ENCODE results near the gene NAT10. TPM values are rescaled to one million over a fixed set of nuclear protein-coding genes. Genes with fewer than 3 reads are reported as not detected.

The NAT10 gene
- total and polyA plus RNA-seq, 4 donors = 24.2 to 41.1 (median 27.7) TPM

DNA sequence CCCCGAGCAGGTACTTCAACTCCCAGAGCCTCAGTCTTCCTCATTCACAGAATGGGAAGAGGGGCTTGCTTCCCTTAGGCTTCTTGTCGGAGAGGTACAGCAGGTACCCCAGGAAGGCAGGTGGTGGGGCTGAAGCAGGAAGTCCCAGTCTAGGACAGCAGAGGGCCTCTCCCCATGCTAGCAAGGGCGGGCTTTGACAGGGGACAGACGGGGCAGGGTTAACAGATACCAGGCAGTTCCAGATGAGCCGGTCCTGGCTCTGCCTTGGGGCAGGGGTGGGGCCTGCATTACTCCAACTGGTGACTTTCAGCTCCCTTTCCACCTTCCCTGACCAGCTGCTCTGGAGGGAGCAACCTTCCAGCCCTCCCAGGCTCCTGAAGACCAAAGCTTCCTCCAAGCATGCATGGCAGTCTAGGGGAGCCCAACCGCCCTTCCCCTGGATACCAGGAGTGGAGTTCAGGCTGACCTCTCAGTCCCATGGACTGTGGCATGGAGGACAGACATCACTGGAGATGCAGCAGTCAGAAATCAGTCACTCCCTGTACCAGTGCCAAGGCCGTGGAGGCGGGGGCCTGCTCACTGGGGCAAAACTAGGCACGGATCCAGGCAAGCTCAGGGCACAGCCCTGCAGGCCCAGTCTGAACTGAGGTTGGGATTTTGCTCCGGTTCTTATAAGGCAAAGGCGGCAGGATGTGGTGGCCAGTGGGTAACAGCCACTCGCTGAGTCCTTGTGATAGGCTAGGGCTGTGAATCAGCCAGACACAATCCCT lies 60.5 kb downstream of the NAT10 start:
- no peak overlapping the region for H3K27ac ChIP-seq (ENCODE audit: low read depth in 1 of 2, low read length in 1 of 2)
- H3K9me3 ChIP-seq (ENCODE audit: control insufficient read depth in 4 of 4, insufficient read depth in 3 of 4, low read length in 3 of 4) = no peaks in the 10 kb centered on the region
- TF ChIP-seq, protein P1, sequence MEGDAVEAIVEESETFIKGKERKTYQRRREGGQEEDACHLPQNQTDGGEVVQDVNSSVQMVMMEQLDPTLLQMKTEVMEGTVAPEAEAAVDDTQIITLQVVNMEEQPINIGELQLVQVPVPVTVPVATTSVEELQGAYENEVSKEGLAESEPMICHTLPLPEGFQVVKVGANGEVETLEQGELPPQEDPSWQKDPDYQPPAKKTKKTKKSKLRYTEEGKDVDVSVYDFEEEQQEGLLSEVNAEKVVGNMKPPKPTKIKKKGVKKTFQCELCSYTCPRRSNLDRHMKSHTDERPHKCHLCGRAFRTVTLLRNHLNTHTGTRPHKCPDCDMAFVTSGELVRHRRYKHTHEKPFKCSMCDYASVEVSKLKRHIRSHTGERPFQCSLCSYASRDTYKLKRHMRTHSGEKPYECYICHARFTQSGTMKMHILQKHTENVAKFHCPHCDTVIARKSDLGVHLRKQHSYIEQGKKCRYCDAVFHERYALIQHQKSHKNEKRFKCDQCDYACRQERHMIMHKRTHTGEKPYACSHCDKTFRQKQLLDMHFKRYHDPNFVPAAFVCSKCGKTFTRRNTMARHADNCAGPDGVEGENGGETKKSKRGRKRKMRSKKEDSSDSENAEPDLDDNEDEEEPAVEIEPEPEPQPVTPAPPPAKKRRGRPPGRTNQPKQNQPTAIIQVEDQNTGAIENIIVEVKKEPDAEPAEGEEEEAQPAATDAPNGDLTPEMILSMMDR (IDR thresholded peaks at IDR 0.05; ENCODE audit: control extremely low read depth, extremely low read depth) = no peak
- 83 to 92% methylated on average over 12 of the region's 12 CpGs for WGBS, 2 donors
- H3K36me3 ChIP-seq (ENCODE audit: control insufficient read depth in 4 of 4, insufficient read depth in 4 of 4, low read length in 4 of 4) = peaks cover 0 to 6% (median 0%) of the 10 kb centered on the region in 4 donors
- H3K27me3 ChIP-seq (ENCODE audit: control insufficient read depth in 3 of 3, insufficient read depth in 3 of 3, low read length in 2 of 3) = no peaks in the 10 kb centered on the region
- ATAC-seq (ENCODE audit: insufficient read depth, low FRiP score) (no peak), DNase-seq (no peak)
- H3K4me1 ChIP-seq (ENCODE audit: control insufficient read depth in 5 of 5, insufficient read depth in 5 of 5, low read length in 5 of 5) = no peaks in the 10 kb centered on the region
- no peak overlapping the region for H3K9ac ChIP-seq (ENCODE audit: insufficient read depth in 1 of 2, low read length in 2 of 2)
- H3K4me3 ChIP-seq = no peak overlapping the region

DNA sequence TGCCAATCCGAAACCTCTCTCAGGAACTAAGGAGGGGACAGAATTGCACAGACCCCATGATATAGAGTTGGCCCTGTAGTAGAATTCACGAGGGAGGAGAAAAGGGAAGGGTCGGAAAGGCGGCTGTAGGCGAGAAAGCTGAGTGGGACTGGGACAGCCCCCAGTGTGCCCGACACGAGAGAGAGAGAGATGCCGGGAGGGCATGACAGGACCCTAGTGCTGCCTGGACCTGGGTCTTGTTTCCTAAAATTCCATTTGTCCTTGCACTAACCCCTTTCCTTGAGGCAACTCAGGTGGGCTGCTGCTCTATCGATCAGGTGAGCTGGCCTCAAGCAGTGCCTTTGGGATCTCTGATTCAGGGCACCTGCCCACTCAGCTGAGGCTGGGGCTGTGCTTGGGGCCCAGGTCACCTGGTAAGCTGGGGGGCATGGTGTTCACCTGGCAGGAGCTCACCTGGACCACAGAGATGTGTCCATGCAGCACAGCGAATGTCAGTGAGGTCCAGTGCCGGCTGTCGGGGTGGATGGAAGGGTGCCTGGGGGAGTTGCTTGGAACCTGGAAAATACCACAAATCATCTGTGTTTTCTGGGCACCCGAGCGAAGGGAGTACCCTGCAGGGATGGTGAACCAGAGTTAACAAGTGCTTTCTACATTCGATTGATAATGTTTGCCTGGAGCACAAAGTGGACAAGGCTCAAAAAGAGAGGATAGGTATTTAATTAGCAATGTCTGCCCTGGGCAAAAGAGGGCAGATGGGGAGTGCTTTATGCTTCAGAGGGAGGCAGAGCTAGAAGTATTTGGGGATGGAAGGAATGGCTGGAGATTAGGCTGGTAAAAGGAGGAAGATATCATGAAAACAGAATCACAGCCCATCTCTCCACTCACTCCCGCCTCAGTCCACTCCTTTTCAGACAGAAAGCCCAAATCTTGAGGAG lies 61.6 kb downstream of the NAT10 start:
- no peak for ATAC-seq (ENCODE audit: insufficient read depth, low FRiP score)

DNA sequence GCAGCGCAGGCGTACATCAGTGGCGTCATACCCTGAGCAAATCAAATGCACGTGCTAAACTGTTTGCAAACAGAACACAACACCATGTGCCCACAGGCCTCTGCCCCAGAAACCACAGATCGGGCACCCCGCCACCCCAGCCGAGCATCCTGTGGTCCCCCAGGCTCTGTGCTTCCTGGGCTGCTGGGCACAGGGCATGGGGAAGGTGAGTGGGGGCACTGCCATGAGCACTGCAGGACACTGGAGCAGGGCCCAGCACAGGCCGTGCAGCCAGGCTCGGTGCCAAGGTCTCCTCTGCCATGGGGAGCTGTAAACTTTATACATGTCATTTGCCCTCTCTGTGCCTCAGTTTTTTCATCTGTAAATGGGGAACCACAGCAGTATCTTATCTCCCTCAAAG lies 62.5 kb downstream of the NAT10 start:
- WGBS, 2 donors = 86% methylated on average over 9 of the region's 9 CpGs
- ATAC-seq (ENCODE audit: insufficient read depth, low FRiP score) = no peak
- DNase-seq = no peak
- H3K4me3 ChIP-seq = no peak overlapping the region
- TF ChIP-seq, protein P1 (IDR thresholded peaks at IDR 0.05; ENCODE audit: control extremely low read depth, extremely low read depth) = no peak
- H3K36me3 ChIP-seq (ENCODE audit: control insufficient read depth in 4 of 4, insufficient read depth in 4 of 4, low read length in 4 of 4) = peaks cover 0 to 3% (median 0%) of the 10 kb centered on the region in 4 donors
- no peak overlapping the region for H3K27ac ChIP-seq (ENCODE audit: low read depth in 1 of 2, low read length in 1 of 2)
- H3K4me1 ChIP-seq (ENCODE audit: control insufficient read depth in 5 of 5, insufficient read depth in 5 of 5, low read length in 5 of 5) = no peaks in the 10 kb centered on the region
- H3K27me3 ChIP-seq (ENCODE audit: control insufficient read depth in 3 of 3, insufficient read depth in 3 of 3, low read length in 2 of 3) = no peaks in the 10 kb centered on the region
- H3K9me3 ChIP-seq (ENCODE audit: control insufficient read depth in 4 of 4, insufficient read depth in 3 of 4, low read length in 3 of 4) = no peaks in the 10 kb centered on the region
- H3K9ac ChIP-seq (ENCODE audit: insufficient read depth in 1 of 2, low read length in 2 of 2) = no peak overlapping the region

More for the DNA sequence above, 61.6 kb downstream of the NAT10 start:
- TF ChIP-seq, protein P1 (IDR thresholded peaks at IDR 0.05; ENCODE audit: control extremely low read depth, extremely low read depth) = no peak
- H3K27me3 ChIP-seq (ENCODE audit: control insufficient read depth in 3 of 3, insufficient read depth in 3 of 3, low read length in 2 of 3) = no peaks in the 10 kb centered on the region
- 96 to 97% methylated on average over 16 of the region's 16 CpGs for WGBS, 2 donors
- H3K4me3 ChIP-seq = no peak overlapping the region
- no peaks in the 10 kb centered on the region for H3K9me3 ChIP-seq (ENCODE audit: control insufficient read depth in 4 of 4, insufficient read depth in 3 of 4, low read length in 3 of 4)
- peaks cover 0 to 3% (median 0%) of the 10 kb centered on the region in 4 donors for H3K36me3 ChIP-seq (ENCODE audit: control insufficient read depth in 4 of 4, insufficient read depth in 4 of 4, low read length in 4 of 4)
- DNase-seq = no peak
- H3K4me1 ChIP-seq (ENCODE audit: control insufficient read depth in 5 of 5, insufficient read depth in 5 of 5, low read length in 5 of 5) = no peaks in the 10 kb centered on the region
- H3K9ac ChIP-seq (ENCODE audit: insufficient read depth in 1 of 2, low read length in 2 of 2) = no peak overlapping the region
- H3K27ac ChIP-seq (ENCODE audit: low read depth in 1 of 2, low read length in 1 of 2) = no peak overlapping the region
